ENCODE results near the gene INHBA.

GRCh38 chr7:41732436-41732785, 29.5 kb upstream of the INHBA start:
- no peak for TF ChIP-seq TAF1 (IDR thresholded peaks at IDR 0.05; ENCODE audit: low read depth)
- no peak for TF ChIP-seq ZBTB7A (IDR thresholded peaks at IDR 0.05; ENCODE audit: low read depth)
- TF ChIP-seq RAD21 (IDR thresholded peaks at IDR 0.05; ENCODE audit: low read depth): no peak
- no peak for TF ChIP-seq NFIC (IDR thresholded peaks at IDR 0.05)
- no peak for TF ChIP-seq EGR1 (IDR thresholded peaks at IDR 0.05)
- no peak for TF ChIP-seq EP300 (IDR thresholded peaks at IDR 0.05; ENCODE audit: borderline replicate concordance)
- no peak for TF ChIP-seq FOXM1 (IDR thresholded peaks at IDR 0.05; ENCODE audit: borderline replicate concordance, low read depth)
